ENCODE data around the gene TRPM3.

TRPM3 gene

GRCh38 chr9:71147368-71147767 is 25.9 kb upstream of the TRPM3 start:
- H3K4me1 ChIP-seq (ENCODE audit: low read depth, poor library complexity, severe bottlenecking) = no peaks in the 10 kb centered on the region
- no peak for TF ChIP-seq CTCF (conservative IDR thresholded peaks at IDR 0.05; ENCODE audit: low read depth, low read length)

GRCh38 chr9:71146511-71146910 is 25.1 kb upstream of the TRPM3 start:
- no peak for TF ChIP-seq CTCF (conservative IDR thresholded peaks at IDR 0.05; ENCODE audit: low read depth, low read length)
- Histone ChIP-seq H3K79me2 (ENCODE audit: insufficient read depth, low read depth) (no peaks in the 10 kb centered on the region), H3K4me1 (ENCODE audit: low read depth, poor library complexity, severe bottlenecking) (no peaks in the 10 kb centered on the region), H3K27me3 (ENCODE audit: insufficient read depth, low read depth) (no peaks in the 10 kb centered on the region), H4K20me1 (ENCODE audit: insufficient read depth) (no peaks in the 10 kb centered on the region), H3K4me2 (no peak overlapping the region), H3K27ac (no peak overlapping the region), H3K4me3 (IDR thresholded peaks at IDR 0.05; ENCODE audit: insufficient read depth, low read depth, low read length) (no peak overlapping the region), H3K9ac (no peak overlapping the region), H2AFZ (ENCODE audit: low read depth) (no peak overlapping the region), H3K36me3 (ENCODE audit: insufficient read depth) (no peaks in the 10 kb centered on the region)

More at GRCh38 chr9:71147368-71147767, 25.9 kb upstream of the TRPM3 start:
- H4K20me1 ChIP-seq (ENCODE audit: insufficient read depth) = no peaks in the 10 kb centered on the region
- no peaks in the 10 kb centered on the region for H3K27me3 ChIP-seq (ENCODE audit: insufficient read depth, low read depth)
- no peaks in the 10 kb centered on the region for H3K36me3 ChIP-seq (ENCODE audit: insufficient read depth)
- no peak overlapping the region for H3K27ac ChIP-seq
- H3K4me3 ChIP-seq (IDR thresholded peaks at IDR 0.05; ENCODE audit: insufficient read depth, low read depth, low read length) = no peak overlapping the region
- H3K4me2 ChIP-seq = no peak overlapping the region
- H2AFZ ChIP-seq (ENCODE audit: low read depth) = no peak overlapping the region
- H3K79me2 ChIP-seq (ENCODE audit: insufficient read depth, low read depth) = no peaks in the 10 kb centered on the region
- no peak overlapping the region for H3K9ac ChIP-seq

- Histone ChIP-seq H3K36me3 (ENCODE audit: insufficient read depth) (no peaks in the 10 kb centered on the region), H3K4me2 (no peak overlapping the region), H3K27me3 (ENCODE audit: insufficient read depth, low read depth) (no peaks in the 10 kb centered on the region), H3K79me2 (ENCODE audit: insufficient read depth, low read depth) (no peaks in the 10 kb centered on the region), H3K9ac (no peak overlapping the region), H2AFZ (ENCODE audit: low read depth) (no peak overlapping the region), H3K4me1 (ENCODE audit: low read depth, poor library complexity, severe bottlenecking) (no peaks in the 10 kb centered on the region), H3K27ac (no peak overlapping the region), H4K20me1 (ENCODE audit: insufficient read depth) (no peaks in the 10 kb centered on the region), H3K4me3 (IDR thresholded peaks at IDR 0.05; ENCODE audit: insufficient read depth, low read depth, low read length) (no peak overlapping the region)
- TF ChIP-seq CTCF (conservative IDR thresholded peaks at IDR 0.05; ENCODE audit: low read depth, low read length) = no peak
Observed at GRCh38 chr9:71145179-71145578, 23.8 kb upstream of the TRPM3 start.

GRCh38 chr9:71144495-71144894 is 23.1 kb upstream of the TRPM3 start:
- Histone ChIP-seq H3K9ac (no peak overlapping the region), H3K79me2 (ENCODE audit: insufficient read depth, low read depth) (no peaks in the 10 kb centered on the region), H4K20me1 (ENCODE audit: insufficient read depth) (no peaks in the 10 kb centered on the region), H3K4me2 (no peak overlapping the region), H3K27ac (no peak overlapping the region), H2AFZ (ENCODE audit: low read depth) (no peak overlapping the region), H3K27me3 (ENCODE audit: insufficient read depth, low read depth) (no peaks in the 10 kb centered on the region), H3K4me1 (ENCODE audit: low read depth, poor library complexity, severe bottlenecking) (no peaks in the 10 kb centered on the region), H3K4me3 (IDR thresholded peaks at IDR 0.05; ENCODE audit: insufficient read depth, low read depth, low read length) (no peak overlapping the region), H3K36me3 (ENCODE audit: insufficient read depth) (no peaks in the 10 kb centered on the region)
- no peak for TF ChIP-seq CTCF (conservative IDR thresholded peaks at IDR 0.05; ENCODE audit: low read depth, low read length)

Measured in KMS-11 (cell line).